Measurements from ENCODE around the gene TMEM174.

DNA sequence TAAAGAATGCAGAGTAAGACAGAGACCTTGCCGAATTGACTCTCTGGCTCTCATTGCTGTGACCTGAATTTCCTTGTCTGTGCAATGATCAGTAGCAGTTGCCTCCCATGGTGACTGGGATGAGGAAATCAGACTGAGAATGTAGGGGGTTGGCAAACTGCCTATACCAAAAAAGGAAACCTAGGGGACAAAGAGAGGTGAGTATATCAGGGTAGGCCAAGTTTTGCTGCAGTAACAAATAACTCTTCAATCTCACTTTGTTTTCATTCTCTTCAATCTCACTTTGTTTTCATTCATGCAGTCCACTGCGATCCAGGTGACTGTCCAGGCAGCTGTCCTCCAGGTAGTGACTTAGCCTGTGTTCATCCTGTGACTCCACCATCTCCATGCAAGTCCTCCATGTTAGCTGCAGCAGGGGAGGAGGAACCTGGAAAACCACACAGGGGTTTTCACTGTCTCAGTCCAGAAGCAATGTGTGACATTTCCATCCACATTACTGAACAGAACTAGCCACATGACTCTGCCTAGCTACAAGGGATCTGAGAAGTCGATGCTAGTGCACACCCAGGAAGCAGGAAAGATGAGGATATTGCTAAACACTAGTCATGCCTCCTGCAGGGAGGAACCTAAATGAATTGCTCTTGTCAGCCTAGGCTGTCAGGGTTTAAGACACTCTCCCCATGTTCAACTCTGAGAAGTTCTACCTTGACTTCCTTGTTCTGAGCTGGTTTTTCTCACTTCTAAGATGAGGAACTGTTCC lies 26.0 kb downstream of the TMEM174 start:
- TF ChIP-seq POLR2A (IDR thresholded peaks at IDR 0.05) = no peak
- TF ChIP-seq, protein P1, sequence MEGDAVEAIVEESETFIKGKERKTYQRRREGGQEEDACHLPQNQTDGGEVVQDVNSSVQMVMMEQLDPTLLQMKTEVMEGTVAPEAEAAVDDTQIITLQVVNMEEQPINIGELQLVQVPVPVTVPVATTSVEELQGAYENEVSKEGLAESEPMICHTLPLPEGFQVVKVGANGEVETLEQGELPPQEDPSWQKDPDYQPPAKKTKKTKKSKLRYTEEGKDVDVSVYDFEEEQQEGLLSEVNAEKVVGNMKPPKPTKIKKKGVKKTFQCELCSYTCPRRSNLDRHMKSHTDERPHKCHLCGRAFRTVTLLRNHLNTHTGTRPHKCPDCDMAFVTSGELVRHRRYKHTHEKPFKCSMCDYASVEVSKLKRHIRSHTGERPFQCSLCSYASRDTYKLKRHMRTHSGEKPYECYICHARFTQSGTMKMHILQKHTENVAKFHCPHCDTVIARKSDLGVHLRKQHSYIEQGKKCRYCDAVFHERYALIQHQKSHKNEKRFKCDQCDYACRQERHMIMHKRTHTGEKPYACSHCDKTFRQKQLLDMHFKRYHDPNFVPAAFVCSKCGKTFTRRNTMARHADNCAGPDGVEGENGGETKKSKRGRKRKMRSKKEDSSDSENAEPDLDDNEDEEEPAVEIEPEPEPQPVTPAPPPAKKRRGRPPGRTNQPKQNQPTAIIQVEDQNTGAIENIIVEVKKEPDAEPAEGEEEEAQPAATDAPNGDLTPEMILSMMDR (IDR thresholded peaks at IDR 0.05) = no peak

All from vagina (tissue), 2 donors.